ENCODE measurements around the gene SLC6A17.

SLC6A17 gene

DNA sequence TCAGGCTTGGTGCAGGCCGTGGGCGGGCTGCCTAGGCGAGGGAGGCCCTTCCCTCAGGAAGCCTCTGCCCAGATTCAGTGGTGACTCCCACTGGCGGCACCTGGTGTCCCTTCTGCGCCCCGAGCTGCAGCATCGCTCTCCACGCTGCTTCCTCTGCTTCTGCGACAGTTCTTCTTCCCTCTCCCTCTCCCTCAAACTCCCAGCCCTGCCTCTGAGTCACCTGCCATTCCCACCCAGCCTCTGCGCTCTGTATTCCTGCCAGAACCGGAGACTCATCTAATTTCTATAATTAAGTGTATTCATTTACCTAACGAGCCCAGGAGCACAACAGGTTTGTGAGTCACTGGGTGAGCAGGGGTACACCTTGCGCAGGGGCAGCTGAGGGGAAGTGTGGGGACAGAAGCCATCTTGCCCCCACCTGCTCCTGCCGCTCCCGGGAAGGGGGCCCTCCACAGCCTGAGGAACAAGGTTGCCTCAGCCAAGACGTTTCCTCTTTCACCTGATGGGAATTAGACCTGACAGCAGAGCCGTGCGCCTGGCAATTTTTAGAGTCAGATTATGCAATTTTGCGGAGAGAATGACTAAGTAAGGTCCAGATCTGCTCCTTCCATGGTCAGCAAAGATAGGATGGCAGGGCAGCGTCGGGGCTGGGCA is 79.2 kb downstream of the SLC6A17 start:
- no peak for TF ChIP-seq CREB1 (IDR thresholded peaks at IDR 0.05; ENCODE audit: low read depth)
- no peak for TF ChIP-seq TAF1 (IDR thresholded peaks at IDR 0.05; ENCODE audit: low read depth)
- TF ChIP-seq RAD21 (IDR thresholded peaks at IDR 0.05; ENCODE audit: low read depth) = no peak
- TF ChIP-seq EP300 (IDR thresholded peaks at IDR 0.05; ENCODE audit: borderline replicate concordance) = no peak
- TF ChIP-seq TCF12 (IDR thresholded peaks at IDR 0.05; ENCODE audit: low read depth) = no peak
- no peak for TF ChIP-seq TEAD4 (IDR thresholded peaks at IDR 0.05)
- TF ChIP-seq YY1 (IDR thresholded peaks at IDR 0.05; ENCODE audit: low read depth) = no peak
- TF ChIP-seq, protein P1, sequence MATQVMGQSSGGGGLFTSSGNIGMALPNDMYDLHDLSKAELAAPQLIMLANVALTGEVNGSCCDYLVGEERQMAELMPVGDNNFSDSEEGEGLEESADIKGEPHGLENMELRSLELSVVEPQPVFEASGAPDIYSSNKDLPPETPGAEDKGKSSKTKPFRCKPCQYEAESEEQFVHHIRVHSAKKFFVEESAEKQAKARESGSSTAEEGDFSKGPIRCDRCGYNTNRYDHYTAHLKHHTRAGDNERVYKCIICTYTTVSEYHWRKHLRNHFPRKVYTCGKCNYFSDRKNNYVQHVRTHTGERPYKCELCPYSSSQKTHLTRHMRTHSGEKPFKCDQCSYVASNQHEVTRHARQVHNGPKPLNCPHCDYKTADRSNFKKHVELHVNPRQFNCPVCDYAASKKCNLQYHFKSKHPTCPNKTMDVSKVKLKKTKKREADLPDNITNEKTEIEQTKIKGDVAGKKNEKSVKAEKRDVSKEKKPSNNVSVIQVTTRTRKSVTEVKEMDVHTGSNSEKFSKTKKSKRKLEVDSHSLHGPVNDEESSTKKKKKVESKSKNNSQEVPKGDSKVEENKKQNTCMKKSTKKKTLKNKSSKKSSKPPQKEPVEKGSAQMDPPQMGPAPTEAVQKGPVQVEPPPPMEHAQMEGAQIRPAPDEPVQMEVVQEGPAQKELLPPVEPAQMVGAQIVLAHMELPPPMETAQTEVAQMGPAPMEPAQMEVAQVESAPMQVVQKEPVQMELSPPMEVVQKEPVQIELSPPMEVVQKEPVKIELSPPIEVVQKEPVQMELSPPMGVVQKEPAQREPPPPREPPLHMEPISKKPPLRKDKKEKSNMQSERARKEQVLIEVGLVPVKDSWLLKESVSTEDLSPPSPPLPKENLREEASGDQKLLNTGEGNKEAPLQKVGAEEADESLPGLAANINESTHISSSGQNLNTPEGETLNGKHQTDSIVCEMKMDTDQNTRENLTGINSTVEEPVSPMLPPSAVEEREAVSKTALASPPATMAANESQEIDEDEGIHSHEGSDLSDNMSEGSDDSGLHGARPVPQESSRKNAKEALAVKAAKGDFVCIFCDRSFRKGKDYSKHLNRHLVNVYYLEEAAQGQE (IDR thresholded peaks at IDR 0.05; ENCODE audit: low read depth) = no peak
- no peak for TF ChIP-seq EGR1 (IDR thresholded peaks at IDR 0.05)
- no peak for TF ChIP-seq ZBTB7A (IDR thresholded peaks at IDR 0.05; ENCODE audit: low read depth)
- no peak for TF ChIP-seq FOXM1 (IDR thresholded peaks at IDR 0.05; ENCODE audit: borderline replicate concordance, low read depth)
- no peak for TF ChIP-seq NFIC (IDR thresholded peaks at IDR 0.05)

DNA sequence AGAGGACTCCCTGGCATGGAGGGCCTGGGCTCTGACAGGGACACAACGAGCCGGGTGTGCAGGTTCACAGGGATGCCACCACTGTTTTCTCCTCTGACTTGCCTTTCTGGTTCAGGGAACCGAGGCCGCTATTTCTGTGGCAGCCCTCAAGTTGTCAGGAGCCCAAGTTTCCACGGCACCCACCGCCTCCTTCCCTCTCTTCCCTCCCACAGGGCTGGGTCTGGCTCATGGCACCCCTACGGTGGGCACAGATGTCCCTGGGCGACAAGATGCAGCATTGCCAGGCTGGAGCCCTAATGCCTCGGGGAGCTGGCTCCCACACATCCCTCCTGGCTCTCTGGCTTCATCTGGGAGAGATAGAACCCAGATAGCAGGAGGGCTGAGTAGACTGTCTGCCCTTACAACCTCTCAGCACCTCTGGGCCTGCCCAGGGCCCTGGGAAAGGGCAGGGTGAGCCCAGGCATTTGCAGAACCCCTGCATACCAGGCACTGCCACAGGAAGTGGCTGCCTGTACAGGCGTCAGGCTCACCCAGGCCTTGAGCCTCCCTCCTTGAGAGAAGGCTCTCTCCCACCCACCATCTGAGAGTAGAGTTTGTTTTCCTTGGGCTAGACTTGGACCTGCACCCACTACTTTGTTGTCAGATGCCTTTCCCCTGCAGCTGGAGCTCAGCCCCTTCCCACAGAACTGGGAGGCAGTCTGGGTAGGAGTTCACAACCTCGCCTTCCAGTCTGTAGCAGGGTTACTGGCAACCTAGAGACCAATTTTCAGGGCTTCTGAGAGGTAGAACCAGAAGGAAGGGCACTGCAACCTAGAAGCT is 80.3 kb downstream of the SLC6A17 start:
- TF ChIP-seq FOXM1 (IDR thresholded peaks at IDR 0.05; ENCODE audit: borderline replicate concordance, low read depth) (no peak), ZBTB7A (IDR thresholded peaks at IDR 0.05; ENCODE audit: low read depth) (no peak), TEAD4 (IDR thresholded peaks at IDR 0.05) (no peak), NFIC (IDR thresholded peaks at IDR 0.05) (no peak), CREB1 (IDR thresholded peaks at IDR 0.05; ENCODE audit: low read depth) (no peak), CEBPB (IDR thresholded peaks at IDR 0.05) (no peak), EP300 (IDR thresholded peaks at IDR 0.05; ENCODE audit: borderline replicate concordance) (no peak), RAD21 (IDR thresholded peaks at IDR 0.05; ENCODE audit: low read depth) (no peak), EGR1 (IDR thresholded peaks at IDR 0.05) (no peak), YY1 (IDR thresholded peaks at IDR 0.05; ENCODE audit: low read depth) (no peak), TCF12 (IDR thresholded peaks at IDR 0.05; ENCODE audit: low read depth) (no peak), TAF1 (IDR thresholded peaks at IDR 0.05; ENCODE audit: low read depth) (no peak)
- TF ChIP-seq, protein P1 (IDR thresholded peaks at IDR 0.05; ENCODE audit: low read depth) = no peak
- TF ChIP-seq, protein P2, sequence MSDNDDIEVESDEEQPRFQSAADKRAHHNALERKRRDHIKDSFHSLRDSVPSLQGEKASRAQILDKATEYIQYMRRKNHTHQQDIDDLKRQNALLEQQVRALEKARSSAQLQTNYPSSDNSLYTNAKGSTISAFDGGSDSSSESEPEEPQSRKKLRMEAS (IDR thresholded peaks at IDR 0.05) = no peak
- TF ChIP-seq, protein P3, sequence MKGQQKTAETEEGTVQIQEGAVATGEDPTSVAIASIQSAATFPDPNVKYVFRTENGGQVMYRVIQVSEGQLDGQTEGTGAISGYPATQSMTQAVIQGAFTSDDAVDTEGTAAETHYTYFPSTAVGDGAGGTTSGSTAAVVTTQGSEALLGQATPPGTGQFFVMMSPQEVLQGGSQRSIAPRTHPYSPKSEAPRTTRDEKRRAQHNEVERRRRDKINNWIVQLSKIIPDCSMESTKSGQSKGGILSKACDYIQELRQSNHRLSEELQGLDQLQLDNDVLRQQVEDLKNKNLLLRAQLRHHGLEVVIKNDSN (IDR thresholded peaks at IDR 0.05) = no peak

DNA sequence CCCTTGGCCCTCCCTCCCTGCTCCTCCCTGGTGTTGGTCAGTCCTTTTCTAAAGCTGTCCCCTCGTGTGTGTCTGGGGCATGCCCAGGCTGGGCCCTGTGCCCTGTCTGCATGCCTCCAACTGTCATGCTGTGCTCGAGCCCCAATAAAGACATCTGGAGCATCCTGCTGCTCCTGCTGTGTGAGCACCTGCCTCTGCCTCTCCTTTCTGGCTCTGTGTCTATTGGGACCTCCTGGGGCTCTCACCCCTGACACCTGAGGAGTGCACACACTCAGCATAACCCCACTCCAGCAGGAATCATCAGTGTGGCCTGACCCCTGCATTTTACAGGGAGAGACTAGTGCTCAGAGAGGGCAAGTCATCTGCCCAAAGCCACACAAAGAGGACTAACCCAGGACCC is 83.6 kb downstream of the SLC6A17 start:
- TF ChIP-seq, protein P3 (IDR thresholded peaks at IDR 0.05) = no peak
- no peak for TF ChIP-seq FOXM1 (IDR thresholded peaks at IDR 0.05; ENCODE audit: borderline replicate concordance, low read depth)
- no peak for TF ChIP-seq RAD21 (IDR thresholded peaks at IDR 0.05; ENCODE audit: low read depth)
- no peak for TF ChIP-seq TCF12 (IDR thresholded peaks at IDR 0.05; ENCODE audit: low read depth)

DNA sequence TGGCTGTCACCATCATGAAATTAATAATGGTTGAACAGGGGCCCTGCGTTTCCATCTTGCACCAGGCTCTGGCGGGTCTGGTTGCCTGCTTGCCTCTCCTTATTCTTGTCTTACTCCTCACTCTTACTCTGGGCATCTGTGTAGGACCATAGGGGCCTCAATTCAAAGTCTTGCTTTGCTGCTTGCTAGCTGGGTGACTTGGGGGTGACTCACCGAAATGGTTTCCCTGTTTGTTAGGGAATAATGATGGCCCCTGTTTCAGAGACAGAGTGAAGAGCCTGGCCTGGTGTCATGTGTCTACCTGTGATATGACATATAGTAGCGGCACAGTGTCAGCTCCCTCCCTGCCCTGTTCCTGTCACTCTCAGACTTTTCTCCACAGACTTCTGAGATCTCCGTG is 84.4 kb downstream of the SLC6A17 start:
- TF ChIP-seq TAF1 (IDR thresholded peaks at IDR 0.05; ENCODE audit: low read depth) (no peak), CREB1 (IDR thresholded peaks at IDR 0.05; ENCODE audit: low read depth) (no peak), TEAD4 (IDR thresholded peaks at IDR 0.05) (no peak), ZBTB7A (IDR thresholded peaks at IDR 0.05; ENCODE audit: low read depth) (no peak), YY1 (IDR thresholded peaks at IDR 0.05; ENCODE audit: low read depth) (no peak), RAD21 (IDR thresholded peaks at IDR 0.05; ENCODE audit: low read depth) (no peak), EP300 (IDR thresholded peaks at IDR 0.05; ENCODE audit: borderline replicate concordance) (no peak), CEBPB (IDR thresholded peaks at IDR 0.05) (no peak), NFIC (IDR thresholded peaks at IDR 0.05) (no peak), TCF12 (IDR thresholded peaks at IDR 0.05; ENCODE audit: low read depth) (no peak), FOXM1 (IDR thresholded peaks at IDR 0.05; ENCODE audit: borderline replicate concordance, low read depth) (no peak), EGR1 (IDR thresholded peaks at IDR 0.05) (no peak)
- TF ChIP-seq, protein P2 (IDR thresholded peaks at IDR 0.05) = no peak
- TF ChIP-seq, protein P3 (IDR thresholded peaks at IDR 0.05) = no peak
- TF ChIP-seq, protein P1 (IDR thresholded peaks at IDR 0.05; ENCODE audit: low read depth) = no peak

Measured in Ishikawa (cell line).